Measurements from ENCODE around the gene SUMO3.

The SUMO3 gene

GRCh38 chr21:44803651-44804050 is 14.2 kb downstream of the SUMO3 start:
- no peak for TF ChIP-seq CTCF (IDR thresholded peaks at IDR 0.05; ENCODE audit: low read depth, low read length, missing control alignments)
- H3K4me3 ChIP-seq (replicated peaks; ENCODE audit: low read depth, low read length): no peak overlapping the region
- no peak for DNase-seq (ENCODE audit: extremely low read depth, low read depth)

GRCh38 chr21:44802396-44803153 is 15.3 kb downstream of the SUMO3 start:
- no peak for TF ChIP-seq CTCF (IDR thresholded peaks at IDR 0.05; ENCODE audit: low read depth, low read length, missing control alignments)
- DNase-seq (ENCODE audit: extremely low read depth, low read depth): no peak
- H3K4me3 ChIP-seq (replicated peaks; ENCODE audit: low read depth, low read length): peak overlapping the region; percentile 93

GRCh38 chr21:44801468-44802395 is 16.1 kb downstream of the SUMO3 start, which contains the start of gene UBE2G2:
UBE2G2 (minus strand) TSS chr21:44801820; CDS start chr21:44801748, 72 bp downstream.
- DNase-seq (ENCODE audit: extremely low read depth, low read depth): no peak
- no peak for TF ChIP-seq CTCF (IDR thresholded peaks at IDR 0.05; ENCODE audit: low read depth, low read length, missing control alignments)
- H3K4me3 ChIP-seq (replicated peaks; ENCODE audit: low read depth, low read length): peak within 1 kb of the TSS; percentile 93

GRCh38 chr21:44800971-44801467 is 16.8 kb downstream of the SUMO3 start:
- peak overlapping the region; percentile 93 for H3K4me3 ChIP-seq (replicated peaks; ENCODE audit: low read depth, low read length)
- DNase-seq (ENCODE audit: extremely low read depth, low read depth): no peak
- peak; percentile 27 for TF ChIP-seq CTCF (IDR thresholded peaks at IDR 0.05; ENCODE audit: low read depth, low read length, missing control alignments)

DNA sequence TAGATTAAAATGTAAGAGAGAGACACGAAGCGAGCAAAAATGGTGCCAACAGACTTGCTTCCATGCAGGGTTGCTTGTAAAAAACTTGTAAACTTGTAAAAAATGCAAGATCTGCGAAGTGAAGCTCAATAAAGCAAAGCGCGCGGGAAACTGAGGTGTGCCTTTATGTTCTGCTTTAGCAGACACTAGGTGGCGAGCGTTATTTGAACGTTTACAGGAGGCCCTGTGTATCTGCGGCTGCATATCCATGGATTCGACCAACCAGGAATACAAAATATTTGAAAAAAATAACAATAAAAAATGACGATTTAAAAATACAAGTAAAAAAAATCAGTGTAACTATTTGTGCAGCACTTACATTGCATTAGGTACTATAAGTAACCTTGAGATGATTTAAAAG is 17.8 kb downstream of the SUMO3 start:
- DNase-seq (ENCODE audit: extremely low read depth, low read depth): no peak
- TF ChIP-seq CTCF (IDR thresholded peaks at IDR 0.05; ENCODE audit: low read depth, low read length, missing control alignments): peak; percentile 33
- H3K4me3 ChIP-seq (replicated peaks; ENCODE audit: low read depth, low read length): peak overlapping the region; percentile 93

- no peak for TF ChIP-seq CTCF (IDR thresholded peaks at IDR 0.05; ENCODE audit: low read depth, low read length, missing control alignments)
- no peak for DNase-seq (ENCODE audit: extremely low read depth, low read depth)
- H3K4me3 ChIP-seq (replicated peaks; ENCODE audit: low read depth, low read length): peak overlapping the region; percentile 93
Measured at GRCh38 chr21:44799646-44800045, 18.2 kb downstream of the SUMO3 start.

Measured in HFF-Myc (cell line).